Effector memory CD4-positive, alpha-beta T cell (primary cell): Measurements from ENCODE around the gene ASCC3.

Experiments
- DNase-seq, 3 donors: peaks; one replicate each; pipeline ENCODE4 v3.0.0-alpha.2; 2020
- H3K27ac ChIP-seq: 2 replicates; pipeline ENCODE4 v1.7.0; 2013; ENCODE audit warnings: mild to moderate bottlenecking, low read length, moderate library complexity; ENCODE audit not compliant: insufficient read depth, poor library complexity, severe bottlenecking
- H3K27me3 ChIP-seq: replicated peaks from 2 replicates; pipeline ENCODE4 v1.7.0; 2013; ENCODE audit warnings: mild to moderate bottlenecking, low read length; ENCODE audit not compliant: insufficient read depth, control insufficient read depth, poor library complexity, severe bottlenecking
- H3K36me3 ChIP-seq: 2 replicates; pipeline ENCODE4 v1.7.0; 2013; ENCODE audit warnings: mild to moderate bottlenecking, low read length, moderate library complexity; ENCODE audit not compliant: control insufficient read depth, insufficient read depth
- H3K4me1 ChIP-seq: 2 replicates; pipeline ENCODE4 v1.7.0; 2013; ENCODE audit warnings: low read length, mild to moderate bottlenecking; ENCODE audit not compliant: control insufficient read depth, insufficient read depth, poor library complexity, severe bottlenecking
- H3K4me3 ChIP-seq: 2 replicates; pipeline ENCODE4 v1.7.0; 2013; ENCODE audit warnings: low read length, low read depth, mild to moderate bottlenecking; ENCODE audit not compliant: insufficient read depth, poor library complexity, severe bottlenecking
- H3K9me3 ChIP-seq: 2 replicates; pipeline ENCODE4 v1.7.0; 2013; ENCODE audit warnings: mild to moderate bottlenecking, low read length, moderate library complexity; ENCODE audit not compliant: control insufficient read depth

The ASCC3 gene

DNA sequence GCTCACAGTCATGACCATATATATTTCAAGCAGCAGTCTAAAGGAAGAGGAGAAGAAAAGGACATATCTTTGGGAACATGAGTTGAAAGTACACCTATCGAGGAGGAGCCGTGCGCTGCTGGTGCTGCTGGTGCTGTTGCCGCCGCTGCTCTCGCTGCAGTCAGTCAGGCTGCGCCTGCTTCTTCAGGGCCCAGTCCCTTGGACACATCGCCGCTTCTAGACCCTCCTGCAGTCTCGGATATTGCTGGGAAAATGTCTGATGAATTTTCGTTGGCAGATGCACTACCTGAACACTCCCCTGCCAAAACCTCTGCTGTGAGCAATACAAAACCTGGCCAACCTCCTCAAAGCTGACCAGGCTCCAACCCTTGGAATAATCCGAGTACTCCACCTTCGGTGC, 8.2 kb upstream of the ASCC3 start:
- DNase-seq: no peak
- H3K27ac ChIP-seq: no peak overlapping the region
- H3K36me3 ChIP-seq: no peaks in the 10 kb centered on the region
- H3K4me3 ChIP-seq: no peak overlapping the region
- no peaks in the 10 kb centered on the region for H3K9me3 ChIP-seq
- no peaks in the 10 kb centered on the region for H3K4me1 ChIP-seq
- no peaks in the 10 kb centered on the region for H3K27me3 ChIP-seq

DNA sequence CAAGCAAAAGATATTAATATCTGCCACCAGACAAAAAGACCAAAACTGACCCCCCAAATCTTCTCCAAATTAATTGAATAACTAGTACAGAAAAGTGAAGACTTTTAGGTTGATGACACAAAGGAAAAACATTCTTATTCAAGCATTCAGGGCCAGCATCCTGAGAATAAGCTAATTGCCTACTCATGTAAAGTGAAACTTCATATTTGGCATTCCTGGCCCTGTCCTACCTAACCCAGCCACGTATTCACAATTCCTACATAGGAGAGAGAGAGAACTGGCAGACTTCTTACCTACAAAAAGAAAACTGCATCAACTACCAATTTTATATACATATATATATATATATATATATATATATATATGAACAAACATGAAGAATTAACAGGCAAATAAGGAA, 4.9 kb upstream of the ASCC3 start:
- H3K4me3 ChIP-seq: no peak overlapping the region
- no peaks in the 10 kb centered on the region for H3K4me1 ChIP-seq
- H3K36me3 ChIP-seq: no peaks in the 10 kb centered on the region
- H3K27me3 ChIP-seq: no peaks in the 10 kb centered on the region
- no peak overlapping the region for H3K27ac ChIP-seq
- no peaks in the 10 kb centered on the region for H3K9me3 ChIP-seq
- DNase-seq: no peak

DNA sequence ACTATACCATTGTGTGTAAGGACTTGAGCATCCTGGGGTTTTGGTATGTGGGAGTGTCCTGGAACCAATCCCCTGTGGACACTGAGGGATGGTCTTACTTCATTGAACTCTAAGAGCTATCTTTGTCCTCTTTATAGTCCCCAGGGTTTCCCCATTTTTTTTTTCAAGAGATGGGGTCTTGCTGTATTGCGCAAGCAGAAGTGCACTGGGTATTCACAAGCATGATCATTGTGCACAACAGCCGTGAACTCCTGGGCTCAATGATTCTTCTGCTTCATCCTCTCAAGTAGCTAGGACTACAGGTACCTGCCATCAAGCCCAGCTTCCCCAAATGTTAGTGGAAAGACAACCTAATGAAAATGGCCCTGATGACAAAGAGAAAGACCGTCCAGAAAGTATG, 2.2 kb upstream of the ASCC3 start:
- DNase-seq: no peak
- H3K36me3 ChIP-seq: no peaks in the 10 kb centered on the region
- H3K27me3 ChIP-seq: no peaks in the 10 kb centered on the region
- H3K27ac ChIP-seq: no peak overlapping the region
- no peaks in the 10 kb centered on the region for H3K9me3 ChIP-seq
- H3K4me1 ChIP-seq: no peaks in the 10 kb centered on the region
- no peak overlapping the region for H3K4me3 ChIP-seq

DNA sequence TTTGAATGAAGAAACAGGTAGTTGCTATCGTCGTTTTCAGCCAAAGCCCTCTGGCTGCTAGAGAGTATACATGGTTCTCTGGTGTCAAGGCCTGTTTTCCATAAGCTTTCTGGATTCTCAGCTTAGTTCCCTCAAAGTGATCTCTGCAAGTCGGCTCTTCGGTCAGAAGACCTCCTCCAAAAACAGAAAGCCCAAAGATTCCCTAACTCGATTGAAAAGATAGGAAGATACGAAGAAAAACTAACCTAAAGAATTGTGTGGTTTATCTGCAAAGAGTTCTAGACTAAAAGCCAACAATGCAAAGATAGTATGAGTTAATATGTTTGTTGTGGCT, 545 bp upstream of the ASCC3 start:
- no peak for DNase-seq
- Histone ChIP-seq H3K27ac (peak overlapping the region; percentile 92), H3K4me3 (peak overlapping the region; percentile 98), H3K9me3 (no peaks in the 10 kb centered on the region), H3K36me3 (no peaks in the 10 kb centered on the region), H3K27me3 (no peaks in the 10 kb centered on the region), H3K4me1 (no peaks in the 10 kb centered on the region)

DNA sequence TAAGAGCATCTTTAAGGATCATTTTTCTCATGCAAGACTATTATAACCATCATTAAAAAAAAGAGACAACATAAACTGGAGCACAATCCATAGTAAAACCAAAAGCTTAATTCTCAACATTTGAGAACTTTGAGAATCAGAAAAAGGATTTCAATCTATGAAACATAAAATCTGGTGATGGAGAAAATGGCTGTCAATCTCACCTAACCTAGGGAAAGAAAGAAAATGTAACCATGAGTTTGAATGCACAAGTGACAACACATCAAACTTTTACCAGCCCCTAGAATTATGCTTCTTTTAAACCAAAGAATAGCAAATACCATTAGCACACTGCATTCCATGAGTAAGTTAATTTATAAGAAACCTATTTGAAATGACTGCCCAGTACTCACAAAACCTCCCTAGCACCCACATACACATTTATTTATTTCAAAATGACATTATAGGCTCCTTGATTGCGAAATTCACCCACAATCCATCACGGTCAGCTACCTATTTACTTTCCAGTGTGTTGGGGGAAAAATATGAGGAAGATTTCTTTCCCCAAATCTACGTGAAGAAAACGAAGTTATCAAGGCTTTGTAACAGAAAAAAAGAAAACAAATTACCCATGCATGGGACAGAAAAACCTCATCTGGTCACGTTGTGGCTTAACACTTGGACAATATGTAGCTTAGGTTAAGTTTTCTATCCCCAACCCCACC, 828 bp downstream of the ASCC3 start:
- H3K9me3 ChIP-seq: no peaks in the 10 kb centered on the region
- DNase-seq: no peak
- H3K27ac ChIP-seq: peak overlapping the region; percentile 92
- H3K27me3 ChIP-seq: no peaks in the 10 kb centered on the region
- H3K36me3 ChIP-seq: no peaks in the 10 kb centered on the region
- no peaks in the 10 kb centered on the region for H3K4me1 ChIP-seq
- H3K4me3 ChIP-seq: peak overlapping the region; percentile 98

DNA sequence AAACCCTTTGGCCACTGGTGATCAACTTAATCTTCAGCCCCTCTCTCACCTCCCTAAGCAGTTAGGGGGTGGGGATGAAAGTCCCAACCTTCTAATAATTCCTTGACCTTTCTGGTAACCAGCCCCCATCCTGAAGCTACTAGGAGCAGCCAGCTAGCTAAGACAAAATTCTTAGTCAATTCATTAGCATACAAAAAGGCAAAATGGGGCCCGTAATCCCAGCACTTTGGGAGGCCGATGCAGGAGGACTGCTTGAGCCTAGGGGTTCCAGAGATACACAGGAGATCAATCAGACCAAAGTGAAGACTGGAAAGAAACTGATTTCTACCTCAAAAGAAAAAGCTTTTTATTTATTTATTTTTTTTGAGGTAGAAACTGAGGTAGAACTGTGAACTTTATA, 1.8 kb downstream of the ASCC3 start:
- no peaks in the 10 kb centered on the region for H3K4me1 ChIP-seq
- H3K4me3 ChIP-seq: no peak overlapping the region
- H3K9me3 ChIP-seq: no peaks in the 10 kb centered on the region
- H3K27ac ChIP-seq: no peak overlapping the region
- DNase-seq: no peak
- H3K36me3 ChIP-seq: no peaks in the 10 kb centered on the region
- H3K27me3 ChIP-seq: no peaks in the 10 kb centered on the region

DNA sequence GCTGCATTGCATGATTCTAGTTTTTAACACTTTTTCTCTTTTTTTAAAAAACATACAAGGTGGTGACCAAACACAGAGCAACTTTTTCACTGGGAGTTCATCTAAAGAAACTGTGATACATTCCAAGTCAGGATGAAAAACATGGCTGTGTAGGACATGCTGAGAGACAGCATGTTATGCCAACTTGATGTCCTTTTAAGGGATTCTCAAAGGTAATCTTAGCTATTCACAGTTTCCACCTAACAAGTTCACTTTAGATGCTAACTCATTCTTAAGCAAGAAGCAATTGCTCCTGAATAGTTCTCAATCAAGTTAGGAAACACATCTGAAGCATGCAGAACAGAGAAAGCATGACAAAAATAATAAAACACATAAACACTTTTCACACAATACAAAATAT, 3.3 kb downstream of the ASCC3 start:
- H3K4me3 ChIP-seq: no peak overlapping the region

DNA sequence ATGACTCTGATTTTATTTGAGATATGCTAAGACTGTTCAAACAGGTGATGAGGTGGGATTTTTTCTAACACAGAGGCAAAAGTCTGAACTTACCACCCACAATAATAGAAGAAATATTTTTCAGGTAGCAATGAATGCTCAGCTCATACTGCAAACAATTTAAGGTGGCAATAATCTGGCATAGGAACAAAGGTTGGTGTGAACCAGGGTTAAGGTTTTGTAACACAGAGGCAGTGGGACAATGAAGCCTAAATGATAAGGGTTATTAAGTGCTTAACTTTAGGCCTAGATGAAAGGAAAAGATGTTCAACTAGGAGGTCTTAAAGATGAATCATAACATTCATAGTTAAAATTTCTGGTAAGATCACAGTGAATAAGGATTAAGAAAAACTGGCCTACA, 4.9 kb downstream of the ASCC3 start:
- H3K9me3 ChIP-seq: no peaks in the 10 kb centered on the region
- no peaks in the 10 kb centered on the region for H3K27me3 ChIP-seq
- H3K36me3 ChIP-seq: no peaks in the 10 kb centered on the region
- no peak for DNase-seq
- no peaks in the 10 kb centered on the region for H3K4me1 ChIP-seq
- H3K27ac ChIP-seq: no peak overlapping the region
- H3K4me3 ChIP-seq: no peak overlapping the region

More for the DNA sequence above, 3.3 kb downstream of the ASCC3 start:
- Histone ChIP-seq H3K36me3 (no peaks in the 10 kb centered on the region), H3K27ac (no peak overlapping the region), H3K9me3 (no peaks in the 10 kb centered on the region), H3K27me3 (no peaks in the 10 kb centered on the region), H3K4me1 (no peaks in the 10 kb centered on the region)
- DNase-seq: no peak

DNA sequence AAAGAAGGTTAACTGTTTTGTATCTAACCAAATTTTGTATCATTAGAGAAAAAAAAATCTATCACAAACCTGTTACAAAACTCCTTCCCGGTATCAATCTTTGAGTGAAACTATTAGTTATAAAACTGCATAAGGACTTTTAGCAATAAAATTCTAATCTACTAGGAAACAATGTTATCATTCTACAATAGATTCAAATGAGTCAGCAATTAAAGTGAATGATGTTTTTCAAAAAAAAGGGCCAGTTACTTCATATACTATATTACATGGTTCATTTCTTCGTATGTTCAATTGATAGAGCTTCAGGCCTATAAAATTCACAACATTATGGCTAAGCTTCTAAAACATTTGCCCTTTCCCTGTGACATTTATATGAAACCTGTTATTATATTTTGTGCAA, 15.6 kb downstream of the ASCC3 start:
- Histone ChIP-seq H3K4me1 (no peaks in the 10 kb centered on the region), H3K27ac (no peak overlapping the region), H3K27me3 (no peaks in the 10 kb centered on the region), H3K4me3 (no peak overlapping the region), H3K36me3 (peaks cover 31% of the 10 kb centered on the region), H3K9me3 (no peaks in the 10 kb centered on the region)
- DNase-seq: no peak

DNA sequence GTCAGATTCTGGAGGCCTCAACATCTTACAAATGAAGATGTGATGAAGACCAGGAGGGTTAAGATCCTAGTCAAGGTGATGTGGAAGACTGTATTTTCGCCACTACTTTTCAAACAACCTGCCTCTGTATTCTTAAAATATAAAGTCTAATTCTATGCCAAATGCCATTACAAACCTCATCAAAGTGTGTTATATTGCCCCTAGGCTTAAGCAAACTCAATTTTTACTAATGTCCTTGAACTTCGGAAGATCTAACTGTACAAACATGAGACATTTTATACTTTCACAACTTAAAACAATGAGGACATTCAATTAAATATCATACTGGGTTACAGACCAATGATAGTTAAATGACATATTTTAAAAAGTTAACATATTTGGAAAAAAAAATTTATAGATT, 19.1 kb downstream of the ASCC3 start:
- H3K9me3 ChIP-seq: no peaks in the 10 kb centered on the region
- H3K36me3 ChIP-seq: peaks cover 26% of the 10 kb centered on the region
- DNase-seq: no peak
- H3K27me3 ChIP-seq: no peaks in the 10 kb centered on the region
- no peak overlapping the region for H3K27ac ChIP-seq
- no peak overlapping the region for H3K4me3 ChIP-seq
- H3K4me1 ChIP-seq: no peaks in the 10 kb centered on the region
